Fibroblast of peridontal ligament (primary cell): ENCODE results near the gene CUX1.
A peak's percentile ranks its signal among the peaks of the same experiment; 100 is the strongest.
"Not testable (repeated sequence)": the region's sequence is repeated elsewhere in the genome, so short reads cannot be mapped to it uniquely, and the experiment has no call there.

Source experiments
- DNase-seq: peaks from one replicate; pipeline ENCODE4 v3.0.0-alpha.2; 2010; ENCODE audit errors: extremely low read depth

The CUX1 gene

GRCh38 chr7:102138676-102139075 is 321.2 kb downstream of the CUX1 start:
- DNase-seq = peak; percentile 49

- DNase-seq = no peak
These were observed 323.5 kb downstream of the CUX1 start for GRCh38 chr7:102140952-102141370.

- DNase-seq = not testable (repeated sequence)
These were observed 325.0 kb downstream of the CUX1 start for GRCh38 chr7:102142433-102142832.

- no peak for DNase-seq
These were observed 328.7 kb downstream of the CUX1 start for GRCh38 chr7:102146122-102146521.

GRCh38 chr7:102147008-102147407 is 329.6 kb downstream of the CUX1 start:
- DNase-seq = peak; percentile 34

- no peak for DNase-seq
These were observed 331.4 kb downstream of the CUX1 start for GRCh38 chr7:102148799-102149198.

GRCh38 chr7:102149416-102149815 is 332.0 kb downstream of the CUX1 start:
- no peak for DNase-seq

- no peak for DNase-seq
These were observed 332.8 kb downstream of the CUX1 start for GRCh38 chr7:102150266-102150665.

- peak; percentile 21 for DNase-seq
These were observed 335.5 kb downstream of the CUX1 start for GRCh38 chr7:102152672-102153598.

- no peak for DNase-seq
These were observed 336.1 kb downstream of the CUX1 start for GRCh38 chr7:102153599-102153946.

- no peak for DNase-seq
These were observed 337.0 kb downstream of the CUX1 start for GRCh38 chr7:102154425-102154824.

- DNase-seq = peak; percentile 3
These were observed 338.5 kb downstream of the CUX1 start for GRCh38 chr7:102155821-102156441.

GRCh38 chr7:102156867-102157266 is 339.4 kb downstream of the CUX1 start:
- DNase-seq = no peak

GRCh38 chr7:102165136-102165535 is 347.7 kb downstream of the CUX1 start:
- no peak for DNase-seq

- DNase-seq = no peak
These were observed 349.8 kb downstream of the CUX1 start for GRCh38 chr7:102167254-102167653.

- DNase-seq = peak; percentile 51
These were observed 352.4 kb downstream of the CUX1 start for GRCh38 chr7:102169651-102170392.

- peak; percentile 52 for DNase-seq
These were observed 353.1 kb downstream of the CUX1 start for GRCh38 chr7:102170393-102170970.

- no peak for DNase-seq
These were observed 356.2 kb downstream of the CUX1 start for GRCh38 chr7:102173669-102174068.

- no peak for DNase-seq
These were observed 358.2 kb downstream of the CUX1 start for GRCh38 chr7:102175423-102176170.

GRCh38 chr7:102178410-102178809 is 361.0 kb downstream of the CUX1 start:
- no peak for DNase-seq

- DNase-seq = no peak
These were observed 363.3 kb downstream of the CUX1 start for GRCh38 chr7:102180727-102181126.
